Muscle layer of duodenum (tissue), 2 donors: Measurements from ENCODE around the gene MED4.
"Not testable (repeated sequence)": the region's sequence is repeated elsewhere in the genome, so short reads cannot be mapped to it uniquely, and the experiment has no call there.

Source experiments
- H3K27ac ChIP-seq: one replicate; pipeline ENCODE4 v1.7.0; 2013; ENCODE audit warnings: mild to moderate bottlenecking, low read length
- H3K27me3 ChIP-seq: one replicate; pipeline ENCODE4 v1.7.0; 2013; ENCODE audit warnings: low read depth, mild to moderate bottlenecking, control low read depth, low read length
- H3K36me3 ChIP-seq, 2 donors: one replicate each; pipeline ENCODE4 v1.7.0; 2013; ENCODE audit warnings: low read length in 2 of 2, control low read depth in 1 of 2, mild to moderate bottlenecking in 1 of 2; ENCODE audit not compliant: insufficient read depth in 2 of 2, control insufficient read depth in 1 of 2
- H3K4me1 ChIP-seq, 2 donors: one replicate each; pipeline ENCODE4 v1.7.0; 2013; ENCODE audit warnings: low read length in 2 of 2, mild to moderate bottlenecking in 2 of 2, control low read depth in 1 of 2, moderate library complexity in 1 of 2; ENCODE audit not compliant: insufficient read depth in 2 of 2, control insufficient read depth in 1 of 2
- H3K4me3 ChIP-seq, 2 donors: one replicate each; pipeline ENCODE4 v1.7.0; 2013; ENCODE audit warnings: low read length in 2 of 2, low read depth in 1 of 2, mild to moderate bottlenecking in 1 of 2
- H3K9me3 ChIP-seq, 2 donors: one replicate each; pipeline ENCODE4 v1.7.0; 2013; ENCODE audit warnings: low read length in 2 of 2, control low read depth in 1 of 2, mild to moderate bottlenecking in 1 of 2; ENCODE audit not compliant: control insufficient read depth in 1 of 2
- donor health status: healthy.

MED4 gene

DNA sequence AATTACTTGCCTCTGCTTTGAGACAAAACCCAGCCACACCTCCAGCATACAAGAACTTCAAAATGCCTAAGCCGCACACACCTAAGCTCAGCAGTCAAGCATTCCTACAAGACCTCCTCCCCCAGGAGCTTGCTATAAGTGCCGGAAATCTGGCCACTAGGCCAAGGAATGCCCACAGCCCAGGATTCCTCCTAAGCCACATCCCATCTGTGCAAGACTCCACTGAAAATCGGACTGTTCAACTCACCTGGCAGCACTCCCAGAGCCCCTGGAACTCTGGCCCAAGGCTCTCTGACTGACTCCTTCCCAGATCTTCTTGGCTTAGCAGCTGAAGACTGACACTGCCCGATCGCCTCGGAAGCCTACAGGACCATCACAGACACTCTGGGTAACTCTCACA, 36.4 kb downstream of the MED4 start:
- H3K9me3 ChIP-seq, H3K4me3 ChIP-seq, H3K4me1 ChIP-seq, H3K27ac ChIP-seq, H3K27me3 ChIP-seq, H3K36me3 ChIP-seq: not testable (repeated sequence)

DNA sequence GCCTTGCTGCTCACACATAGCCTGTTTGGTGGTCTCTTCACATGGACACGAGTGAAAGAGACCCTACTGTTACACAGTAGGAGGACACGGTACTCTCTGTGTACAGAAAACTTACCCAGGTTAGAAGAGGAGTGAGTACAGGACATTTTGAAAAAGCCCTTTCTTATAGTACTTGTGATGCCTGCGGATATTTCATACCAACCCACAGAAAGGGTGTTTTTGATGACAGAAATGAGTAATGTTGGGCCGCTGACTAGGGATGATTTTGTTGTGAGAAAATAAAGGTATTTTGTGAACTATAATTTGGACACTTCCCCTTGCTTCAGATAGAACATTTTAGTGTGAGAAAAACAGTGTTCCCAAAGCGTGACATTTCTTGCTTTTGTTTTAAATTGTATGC, 39.2 kb downstream of the MED4 start:
- H3K4me3 ChIP-seq = no peak overlapping the region
- H3K9me3 ChIP-seq = no peaks in the 10 kb centered on the region
- no peaks in the 10 kb centered on the region for H3K4me1 ChIP-seq
- no peak overlapping the region for H3K27ac ChIP-seq
- peaks cover 20 to 22% of the 10 kb centered on the region in 2 donors for H3K36me3 ChIP-seq
- H3K27me3 ChIP-seq = no peaks in the 10 kb centered on the region

DNA sequence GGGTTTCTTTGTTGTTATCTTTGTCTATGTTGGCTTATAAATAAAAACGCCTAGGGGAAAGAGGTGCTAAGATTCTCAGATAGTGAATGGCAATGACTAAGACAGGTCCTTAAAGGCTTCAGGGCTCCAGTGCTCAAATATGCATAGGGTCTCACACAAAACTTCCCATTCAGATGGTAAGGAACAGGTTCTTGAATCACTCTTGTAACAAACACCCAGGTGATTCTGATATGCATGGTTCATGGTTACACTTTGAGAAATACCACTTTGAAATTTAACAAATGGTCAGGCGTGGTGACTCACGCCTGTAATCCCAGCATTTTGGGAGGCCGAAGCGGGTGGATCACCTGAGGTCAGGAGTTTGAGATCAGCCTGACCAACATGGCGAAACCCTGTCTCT, 40.3 kb downstream of the MED4 start:
- Histone ChIP-seq H3K4me1 (no peaks in the 10 kb centered on the region), H3K4me3 (no peak overlapping the region), H3K27ac (no peak overlapping the region), H3K9me3 (no peaks in the 10 kb centered on the region), H3K36me3 (peaks cover 23 to 31% of the 10 kb centered on the region in 2 donors), H3K27me3 (no peaks in the 10 kb centered on the region)

DNA sequence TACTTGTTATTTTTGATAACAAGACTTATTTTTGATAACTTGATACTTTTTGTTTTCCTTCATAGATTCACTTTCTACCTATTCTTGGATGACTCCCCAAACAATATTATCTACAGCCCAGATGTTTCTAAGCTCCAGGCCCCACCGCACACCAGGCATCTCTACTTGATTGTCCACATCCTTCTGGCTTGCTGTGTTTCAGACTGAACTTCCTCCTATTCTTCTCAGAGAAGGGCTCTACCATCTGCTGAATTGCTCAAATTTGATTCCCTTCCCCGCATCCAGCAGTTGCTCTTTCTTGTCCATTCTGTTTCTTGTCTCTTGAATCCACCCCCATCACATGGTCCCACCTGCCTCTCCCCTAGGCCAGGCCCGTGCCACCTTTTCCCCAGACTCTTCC, 44.4 kb downstream of the MED4 start:
- H3K4me3 ChIP-seq = no peak overlapping the region
- no peaks in the 10 kb centered on the region for H3K4me1 ChIP-seq
- peaks cover 23 to 31% of the 10 kb centered on the region in 2 donors for H3K36me3 ChIP-seq

DNA sequence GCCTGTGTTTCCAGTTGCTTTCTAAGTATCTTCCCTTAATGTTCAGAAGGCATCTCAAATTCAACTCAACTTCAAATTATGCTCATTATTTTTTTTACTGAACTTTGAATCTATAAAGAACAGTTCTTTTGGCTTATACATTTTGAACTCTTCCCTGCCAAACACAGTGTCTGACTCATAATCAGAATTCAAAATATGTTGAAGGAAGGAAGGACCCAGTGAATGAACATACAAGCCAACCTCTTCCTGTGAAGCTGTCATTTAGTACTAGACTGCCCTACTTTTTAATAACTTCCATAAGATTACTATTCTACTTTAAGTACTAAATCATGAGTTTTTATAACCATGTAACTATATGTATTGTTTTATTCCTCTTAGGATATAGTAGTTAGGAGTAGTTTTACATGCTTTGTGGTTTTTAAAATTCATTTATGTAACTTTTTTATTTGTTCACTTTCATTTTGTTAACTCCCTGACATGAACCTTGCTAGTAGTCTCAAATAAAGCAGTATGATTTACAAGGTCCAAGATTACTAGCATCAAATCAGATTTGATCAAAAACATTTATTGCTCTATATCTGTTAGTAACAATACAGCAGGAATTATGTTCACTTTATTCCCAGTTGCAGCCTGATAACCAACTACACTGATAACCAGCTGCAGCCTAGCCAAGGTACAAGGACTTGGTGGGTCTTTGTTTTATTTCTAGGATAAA, 51.0 kb downstream of the MED4 start:
- no peak overlapping the region for H3K4me3 ChIP-seq
- H3K4me1 ChIP-seq = peaks cover 0 to 4% of the 10 kb centered on the region in 2 donors
- peak overlapping the region; percentile 48 for H3K27ac ChIP-seq
- H3K27me3 ChIP-seq = no peaks in the 10 kb centered on the region
- H3K9me3 ChIP-seq = no peaks in the 10 kb centered on the region
- peaks cover 6 to 16% of the 10 kb centered on the region in 2 donors for H3K36me3 ChIP-seq

More for the DNA sequence above, 44.4 kb downstream of the MED4 start:
- no peaks in the 10 kb centered on the region for H3K27me3 ChIP-seq
- no peaks in the 10 kb centered on the region for H3K9me3 ChIP-seq
- H3K27ac ChIP-seq = no peak overlapping the region

DNA sequence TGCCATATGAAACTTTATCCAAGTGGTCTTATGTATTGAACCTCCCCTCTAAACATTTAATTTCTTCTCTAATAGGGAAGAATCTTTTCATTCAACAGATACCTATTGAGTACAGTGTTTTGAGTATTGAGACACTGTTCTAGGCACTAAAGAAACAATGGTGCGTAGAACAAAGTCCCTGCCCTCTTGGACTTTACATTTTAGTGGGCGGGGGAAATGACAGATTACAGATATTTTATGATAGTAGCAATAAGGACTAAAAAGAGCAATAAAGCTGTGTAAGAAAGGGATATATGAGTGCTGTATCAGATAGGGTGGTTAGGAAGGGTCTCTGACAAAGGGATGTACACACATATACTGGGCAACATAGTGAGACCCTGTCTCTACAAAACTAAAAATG, 52.0 kb downstream of the MED4 start:
- no peaks in the 10 kb centered on the region for H3K9me3 ChIP-seq
- peaks cover 6 to 16% of the 10 kb centered on the region in 2 donors for H3K36me3 ChIP-seq
- no peaks in the 10 kb centered on the region for H3K27me3 ChIP-seq
- H3K4me3 ChIP-seq = no peak overlapping the region
- H3K27ac ChIP-seq = no peak overlapping the region
- peaks cover 0 to 4% of the 10 kb centered on the region in 2 donors for H3K4me1 ChIP-seq

DNA sequence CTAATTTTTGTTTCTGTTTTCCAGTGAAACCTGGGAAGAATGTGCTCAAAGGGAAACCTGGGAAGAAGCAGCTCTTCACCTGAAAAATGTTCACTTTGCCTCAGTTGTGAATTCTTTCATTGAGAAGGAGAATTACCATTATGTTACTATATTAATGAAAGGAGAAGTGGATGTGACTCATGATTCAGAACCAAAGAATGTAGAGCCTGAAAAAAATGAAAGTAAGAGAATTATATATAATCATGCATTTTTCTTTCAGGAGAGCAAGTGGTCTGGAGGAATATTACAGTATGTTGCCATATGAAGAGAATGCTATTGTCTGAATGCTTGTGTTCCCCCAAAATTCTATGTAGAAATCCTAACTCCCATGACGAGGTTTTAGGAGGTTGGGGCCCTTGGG, 54.0 kb downstream of the MED4 start:
- no peaks in the 10 kb centered on the region for H3K27me3 ChIP-seq
- H3K36me3 ChIP-seq = peaks cover 6 to 16% of the 10 kb centered on the region in 2 donors
- H3K4me3 ChIP-seq = no peak overlapping the region
- peaks cover 9% of the 10 kb centered on the region in 2 donors for H3K4me1 ChIP-seq
- no peaks in the 10 kb centered on the region for H3K9me3 ChIP-seq
- H3K27ac ChIP-seq = no peak overlapping the region

DNA sequence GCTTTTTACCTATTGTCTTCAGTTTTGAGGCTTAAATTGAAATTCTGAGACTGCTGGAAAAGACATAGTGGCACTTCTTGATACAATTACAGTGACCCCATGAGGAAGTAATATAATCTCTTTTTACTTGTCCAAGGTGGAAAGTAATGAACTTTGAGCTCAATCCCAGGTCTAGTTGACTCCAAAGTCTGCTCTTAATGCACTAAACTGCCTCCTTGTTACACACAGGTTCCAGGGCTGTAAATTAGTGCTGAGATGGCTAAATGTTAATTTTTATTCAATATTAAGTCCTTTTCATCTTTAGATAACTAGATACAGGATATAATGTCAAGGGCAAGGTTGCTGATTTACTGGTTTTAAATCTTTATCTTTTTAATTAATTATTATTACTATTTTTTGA, 54.9 kb downstream of the MED4 start:
- Histone ChIP-seq H3K36me3 (peaks cover 6 to 16% of the 10 kb centered on the region in 2 donors), H3K4me3 (no peak overlapping the region), H3K4me1 (peaks cover 9% of the 10 kb centered on the region in 2 donors), H3K27me3 (no peaks in the 10 kb centered on the region), H3K9me3 (no peaks in the 10 kb centered on the region), H3K27ac (no peak overlapping the region)

DNA sequence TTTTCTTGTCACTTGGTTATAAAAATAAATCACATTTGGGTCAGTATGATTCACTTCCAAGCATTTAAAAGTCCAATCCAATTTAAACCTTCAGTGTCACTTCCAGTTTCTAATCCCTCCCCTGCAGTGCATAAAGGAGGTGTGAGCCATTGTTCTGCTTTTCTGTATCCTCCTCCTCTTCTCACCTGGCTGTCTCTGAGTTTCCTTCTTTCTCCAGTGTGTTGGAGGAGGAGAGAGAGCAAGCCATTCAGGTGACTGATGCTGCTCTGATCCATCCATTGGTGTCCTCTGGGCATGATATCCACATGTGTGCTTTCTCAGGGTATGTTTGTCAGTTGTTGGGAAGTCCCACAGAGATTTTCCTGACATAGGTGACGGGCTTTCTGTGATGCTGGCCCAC, 56.1 kb downstream of the MED4 start:
- H3K9me3 ChIP-seq = no peaks in the 10 kb centered on the region
- no peak overlapping the region for H3K27ac ChIP-seq
- no peaks in the 10 kb centered on the region for H3K27me3 ChIP-seq
- peaks cover 6 to 16% of the 10 kb centered on the region in 2 donors for H3K36me3 ChIP-seq
- peak overlapping the region; percentile 68 to 89 for H3K4me3 ChIP-seq
- peaks cover 9% of the 10 kb centered on the region in 2 donors for H3K4me1 ChIP-seq

DNA sequence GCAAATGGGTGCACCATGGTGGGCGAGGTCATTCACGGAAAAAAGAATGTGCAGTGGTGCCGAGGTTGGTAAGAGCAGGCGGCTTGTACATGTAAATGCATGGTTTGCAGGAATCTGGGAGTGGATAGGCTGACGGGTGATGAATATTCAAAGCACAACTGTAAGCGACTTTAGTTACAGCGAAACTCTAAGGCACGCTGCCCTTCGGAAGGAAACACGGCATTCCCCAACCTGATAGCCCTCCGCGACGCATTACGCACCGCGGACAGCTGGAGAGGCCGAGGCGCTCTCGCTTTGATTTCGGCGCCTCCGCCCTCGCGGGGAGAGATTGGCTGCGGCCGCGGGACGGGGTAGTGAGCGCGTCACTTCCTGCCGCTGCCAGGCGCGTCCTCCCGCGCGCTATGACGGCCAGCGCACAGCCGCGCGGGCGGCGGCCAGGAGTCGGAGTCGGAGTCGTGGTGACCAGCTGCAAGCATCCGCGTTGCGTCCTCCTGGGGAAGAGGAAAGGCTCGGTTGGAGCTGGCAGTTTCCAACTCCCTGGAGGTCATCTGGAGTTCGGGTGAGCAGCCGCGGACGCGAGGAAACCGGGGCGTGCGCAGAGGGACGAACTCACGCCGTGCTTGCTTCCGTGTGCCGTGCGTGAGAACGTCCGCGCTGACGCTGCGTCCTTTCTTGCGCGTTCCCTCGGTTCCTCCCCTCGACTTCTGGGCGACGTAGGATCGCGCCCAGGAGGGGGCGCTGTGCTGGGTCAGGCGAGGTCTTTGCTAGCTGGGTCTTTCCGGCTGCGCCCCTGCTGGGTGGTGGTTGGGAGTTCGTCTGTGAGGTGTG, 57.3 kb downstream of the MED4 start, which contains the start of gene NUDT15:
NUDT15 (plus strand) TSS at position 381 of the 828 bp plus-strand sequence; CDS start at position 402, 21 bp downstream.
- peaks cover 6 to 16% of the 10 kb centered on the region in 2 donors for H3K36me3 ChIP-seq
- H3K4me1 ChIP-seq = peaks cover 5 to 9% of the 10 kb centered on the region in 2 donors
- peak within 1 kb of the TSS; percentile 96 for H3K27ac ChIP-seq
- no peaks in the 10 kb centered on the region for H3K9me3 ChIP-seq
- peak within 1 kb of the TSS; percentile 68 to 89 for H3K4me3 ChIP-seq
- H3K27me3 ChIP-seq = no peaks in the 10 kb centered on the region

DNA sequence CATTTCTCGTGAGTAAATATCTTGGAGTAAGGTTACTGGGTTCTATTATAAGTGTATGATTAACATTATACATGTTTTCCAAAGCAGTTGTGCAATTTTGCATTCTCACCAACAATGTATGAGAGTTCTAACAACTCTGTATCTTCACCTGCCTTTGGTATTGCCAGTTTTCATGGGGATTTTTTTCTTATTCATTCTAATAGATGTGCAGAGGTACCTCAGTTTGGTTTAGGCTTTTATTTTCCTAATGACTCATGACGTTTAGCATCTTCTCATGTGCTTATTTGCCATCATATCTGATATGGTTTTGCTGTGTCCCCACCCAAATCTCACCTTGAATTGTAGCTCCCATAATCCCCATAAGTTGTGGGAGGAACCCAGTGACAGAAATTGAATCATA, 65.0 kb downstream of the MED4 start:
- Histone ChIP-seq H3K9me3 (peaks cover 0 to 3% of the 10 kb centered on the region in 2 donors), H3K27ac (no peak overlapping the region), H3K4me3 (no peak overlapping the region), H3K27me3 (no peaks in the 10 kb centered on the region), H3K4me1 (no peaks in the 10 kb centered on the region), H3K36me3 (no peaks in the 10 kb centered on the region)
